Progenitor cell of endocrine pancreas (in vitro differentiated cells): ENCODE results near the gene ELOVL2. TPM values are rescaled to one million over a fixed set of nuclear protein-coding genes. Genes with fewer than 3 reads are reported as not detected.

Experiments
- DNase-seq: peaks from one replicate; pipeline ENCODE4 v3.0.0; 2021; ENCODE audit warnings: low spot score; ENCODE audit not compliant: unreplicated experiment
- H3K27ac Mint-ChIP-seq: 2 replicates; pipeline ENCODE4 v1.8.0; 2021; ENCODE audit warnings: mild to moderate bottlenecking, moderate library complexity, mixed read lengths
- H3K27me3 Mint-ChIP-seq: 2 replicates; pipeline ENCODE4 v1.8.0; 2021; ENCODE audit warnings: mixed read lengths
- H3K36me3 Mint-ChIP-seq: 2 replicates; pipeline ENCODE4 v1.8.0; 2022; ENCODE audit warnings: mixed read lengths; ENCODE audit not compliant: insufficient read depth
- H3K4me1 Mint-ChIP-seq: 2 replicates; pipeline ENCODE4 v1.8.0; 2021; ENCODE audit warnings: low read depth, mixed read lengths
- H3K4me3 Mint-ChIP-seq: 2 replicates; pipeline ENCODE4 v1.8.0; 2021; ENCODE audit warnings: low read depth, mild to moderate bottlenecking, moderate library complexity, mixed read lengths
- H3K9me3 Mint-ChIP-seq: 2 replicates; pipeline ENCODE4 v1.8.0; 2021; ENCODE audit warnings: low read depth, mixed read lengths
- CTCF ChIP-seq: fragments of 200-600 bp; sonication (generic); IDR thresholded peaks from one replicate; pipeline ENCODE4 v1.5.0; 2021; ENCODE audit warnings: antibody characterized with exemption, mild to moderate bottlenecking; ENCODE audit not compliant: unreplicated experiment
- total RNA-seq: library from RNA; stranded (reverse); gene quantifications from 2 replicates; pipeline ENCODE4 v1.2.1, GENCODE V29; 2021

The ELOVL2 gene
- total RNA-seq, 1 donor from 2014 or later = 5.6 TPM

GRCh38 chr6:10972196-10972595, 71.9 kb downstream of the ELOVL2 start:
- TF ChIP-seq CTCF = no peak
- no peaks in the 10 kb centered on the region for H3K4me1 Mint-ChIP-seq
- peaks cover 4% of the 10 kb centered on the region for H3K9me3 Mint-ChIP-seq
- H3K27ac Mint-ChIP-seq = no peak overlapping the region
- no peak for DNase-seq
- no peaks in the 10 kb centered on the region for H3K27me3 Mint-ChIP-seq
- H3K36me3 Mint-ChIP-seq = peaks cover 11% of the 10 kb centered on the region
- no peak overlapping the region for H3K4me3 Mint-ChIP-seq

- DNase-seq = no peak
- H3K4me1 Mint-ChIP-seq = no peaks in the 10 kb centered on the region
- TF ChIP-seq CTCF = no peak
- no peak overlapping the region for H3K4me3 Mint-ChIP-seq
- H3K27ac Mint-ChIP-seq = no peak overlapping the region
- H3K9me3 Mint-ChIP-seq = peaks cover 9% of the 10 kb centered on the region
- peaks cover 15% of the 10 kb centered on the region for H3K36me3 Mint-ChIP-seq
- H3K27me3 Mint-ChIP-seq = no peaks in the 10 kb centered on the region
These were observed 73.4 kb downstream of the ELOVL2 start for GRCh38 chr6:10970731-10971130.

- no peak for DNase-seq
- peaks cover 24% of the 10 kb centered on the region for H3K36me3 Mint-ChIP-seq
- no peak overlapping the region for H3K4me3 Mint-ChIP-seq
- no peaks in the 10 kb centered on the region for H3K27me3 Mint-ChIP-seq
- TF ChIP-seq CTCF = no peak
- no peaks in the 10 kb centered on the region for H3K4me1 Mint-ChIP-seq
- peaks cover 20% of the 10 kb centered on the region for H3K9me3 Mint-ChIP-seq
- no peak overlapping the region for H3K27ac Mint-ChIP-seq
These were observed 75.3 kb downstream of the ELOVL2 start for GRCh38 chr6:10968776-10969175.

- no peak overlapping the region for H3K27ac Mint-ChIP-seq
- no peak for TF ChIP-seq CTCF
- H3K4me1 Mint-ChIP-seq = no peaks in the 10 kb centered on the region
- H3K4me3 Mint-ChIP-seq = no peak overlapping the region
- peaks cover 20% of the 10 kb centered on the region for H3K9me3 Mint-ChIP-seq
- DNase-seq = no peak
- no peaks in the 10 kb centered on the region for H3K27me3 Mint-ChIP-seq
- H3K36me3 Mint-ChIP-seq = peaks cover 22% of the 10 kb centered on the region
These were observed 79.4 kb downstream of the ELOVL2 start for GRCh38 chr6:10964684-10965083.

GRCh38 chr6:10963113-10963512, 81.0 kb downstream of the ELOVL2 start:
- Mint-ChIP-seq H3K4me3 (no peak overlapping the region), H3K27ac (no peak overlapping the region), H3K4me1 (no peaks in the 10 kb centered on the region), H3K36me3 (peaks cover 20% of the 10 kb centered on the region), H3K27me3 (peaks cover 3% of the 10 kb centered on the region), H3K9me3 (peaks cover 20% of the 10 kb centered on the region)
- TF ChIP-seq CTCF = no peak
- no peak for DNase-seq
